ENCODE results near the gene MPZL1. TPM values are rescaled to one million over a fixed set of nuclear protein-coding genes. Genes with fewer than 3 reads are reported as not detected.
A peak's percentile ranks its signal among the peaks of the same experiment; 100 is the strongest.

Gene MPZL1
- 100 to 1,000 TPM in 3 of 7 donors, 10 to 100 TPM in 4; 43.0 to 114 (median 80.1) TPM for total RNA-seq
- polyA plus RNA-seq = 100 to 1,000 TPM in 1 of 2 donors, 10 to 100 TPM in 1; 30.3 to 180 TPM
- long read RNA-seq, donor 1, full-length matches to known transcripts = 59 of 94 reads
- long read RNA-seq, donor 1, partial matches to known transcripts = 5 of 94 reads
- long read RNA-seq, donor 1, other reads (novel, unspliced or antisense) = 30 of 94 reads
- long read RNA-seq, donor 2, full-length matches to known transcripts = 35 of 35 reads
- long read RNA-seq, donor 2, partial matches to known transcripts = 0 of 35 reads
- long read RNA-seq, donor 2, other reads (novel, unspliced or antisense) = 0 of 35 reads
- long read RNA-seq, donor 3, full-length matches to known transcripts = 168 of 196 reads
- long read RNA-seq, donor 3, partial matches to known transcripts = 2 of 196 reads
- long read RNA-seq, donor 3, other reads (novel, unspliced or antisense) = 26 of 196 reads

GRCh38 chr1:167721617-167722151 lies at the start of gene MPZL1:
TSS of gene MPZL1 (plus strand) at chr1:167721982. CDS start at chr1:167722152, 170 bp downstream.
- Histone ChIP-seq H3K4me1 (ENCODE audit: insufficient read depth) (peaks cover 10% of the 10 kb centered on the region), H3K9me3 (no peaks in the 10 kb centered on the region), H3K27ac (peak within 1 kb of the TSS; percentile 76 to 95), H3K27me3 (no peaks in the 10 kb centered on the region), H3K4me3 (peak within 1 kb of the TSS; percentile 79), H3K36me3 (no peaks in the 10 kb centered on the region)
- intact Hi-C loops (cut with DNase I) = loop anchor here in 1 of 4 donors (5.0 kb wide), 1 partner anchor 81 kb away; no protein-coding TSS in a partner anchor
- 0% methylated on average over 51 to 52 of the region's 52 CpGs for WGBS, 3 donors
- peak; percentile 96 to 98 (median 97) for DNase-seq
- TF ChIP-seq POLR2A (IDR thresholded peaks at IDR 0.05) (peak; percentile 62), EP300 (IDR thresholded peaks at IDR 0.05) (no peak)

GRCh38 chr1:167672831-167673230 lies 49.0 kb upstream of the MPZL1 start:
- Histone ChIP-seq H3K27me3 (no peaks in the 10 kb centered on the region), H3K36me3 (no peaks in the 10 kb centered on the region), H3K27ac (no peak overlapping the region), H3K4me3 (no peak overlapping the region), H3K9me3 (no peaks in the 10 kb centered on the region), H3K4me1 (ENCODE audit: insufficient read depth) (no peaks in the 10 kb centered on the region)
- no peak for DNase-seq
- intact Hi-C loops (cut with DNase I) = no loop called here
- 65 to 86% (median 68%) methylated on average over 4 of the region's 4 CpGs for WGBS, 3 donors
- no peak for TF ChIP-seq CTCF (IDR thresholded peaks at IDR 0.05)

- WGBS, 3 donors = 85 to 90% (median 88%) methylated on average over 4 of the region's 4 CpGs
- no peaks in the 10 kb centered on the region for H3K4me1 ChIP-seq (ENCODE audit: insufficient read depth)
- no peak overlapping the region for H3K27ac ChIP-seq
- no peak overlapping the region for H3K4me3 ChIP-seq
- no peak for DNase-seq
- no peaks in the 10 kb centered on the region for H3K9me3 ChIP-seq
- H3K36me3 ChIP-seq = no peaks in the 10 kb centered on the region
- H3K27me3 ChIP-seq = no peaks in the 10 kb centered on the region
- intact Hi-C loops (cut with DNase I) = no loop called here
- TF ChIP-seq CTCF (IDR thresholded peaks at IDR 0.05) (no peak), EP300 (IDR thresholded peaks at IDR 0.05) (no peak), POLR2A (IDR thresholded peaks at IDR 0.05) (no peak)
These were observed 48.5 kb upstream of the MPZL1 start for GRCh38 chr1:167673265-167673664.

GRCh38 chr1:167674156-167674555 lies 47.6 kb upstream of the MPZL1 start:
- Histone ChIP-seq H3K27ac (no peak overlapping the region), H3K4me3 (no peak overlapping the region), H3K9me3 (no peaks in the 10 kb centered on the region), H3K27me3 (no peaks in the 10 kb centered on the region), H3K4me1 (ENCODE audit: insufficient read depth) (no peaks in the 10 kb centered on the region), H3K36me3 (no peaks in the 10 kb centered on the region)
- DNase-seq = no peak
- WGBS, 3 donors = 72 to 85% (median 72%) methylated on average over 2 of the region's 2 CpGs
- no peak for TF ChIP-seq EP300 (IDR thresholded peaks at IDR 0.05)
- no peak for TF ChIP-seq CTCF (IDR thresholded peaks at IDR 0.05)
- TF ChIP-seq POLR2A (IDR thresholded peaks at IDR 0.05) = no peak
- intact Hi-C loops (cut with DNase I) = no loop called here

GRCh38 chr1:167675440-167675839 lies 46.3 kb upstream of the MPZL1 start:
- Histone ChIP-seq H3K4me3 (no peak overlapping the region), H3K4me1 (ENCODE audit: insufficient read depth) (no peaks in the 10 kb centered on the region), H3K27me3 (no peaks in the 10 kb centered on the region), H3K27ac (no peak overlapping the region), H3K36me3 (no peaks in the 10 kb centered on the region), H3K9me3 (no peaks in the 10 kb centered on the region)
- TF ChIP-seq POLR2A (IDR thresholded peaks at IDR 0.05) (no peak), EP300 (IDR thresholded peaks at IDR 0.05) (no peak), CTCF (IDR thresholded peaks at IDR 0.05) (no peak)
- 47 to 61% (median 50%) methylated on average over 5 of the region's 5 CpGs for WGBS, 3 donors
- no peak for DNase-seq
- intact Hi-C loops (cut with DNase I) = no loop called here

Measured in ovary (tissue), 10 donors.